Ovary (tissue), 9 donors: Measurements from ENCODE around the gene ABCE1. TPM values are rescaled to one million over a fixed set of nuclear protein-coding genes. Genes with fewer than 3 reads are reported as not detected.

ENCODE experiments used
- DNase-seq, 5 donors: peaks; one replicate each; pipeline ENCODE4 v3.0.0-alpha.2; 2019 to 2020
- H3K27ac ChIP-seq, 2 donors: fragments of 200-600 bp; one replicate each; pipeline versions ENCODE4 v1.5.1 to v1.8.0; 2019 to 2022
- H3K27me3 ChIP-seq: fragments of 200-600 bp; one replicate; pipeline ENCODE4 v1.8.0; 2022
- H3K36me3 ChIP-seq: fragments of 200-600 bp; sonication (generic); one replicate; pipeline ENCODE4 v1.5.1; 2019
- H3K4me1 ChIP-seq: one replicate; pipeline ENCODE4 v1.8.1; 2013; ENCODE audit warnings: mild to moderate bottlenecking, moderate library complexity; ENCODE audit not compliant: insufficient read depth
- H3K4me3 ChIP-seq: fragments of 200-600 bp; sonication (generic); one replicate; pipeline ENCODE4 v1.5.1; 2017
- H3K9me3 ChIP-seq, 2 donors: fragments of 200-600 bp in 1 of 2; sonication (generic) in 1 of 2; one replicate each; pipeline versions ENCODE4 v1.5.1 to v1.8.1; 2013 to 2019; ENCODE audit warnings: mild to moderate bottlenecking in 1 of 2, moderate library complexity in 1 of 2
- EP300 ChIP-seq: sonication (generic); formaldehyde crosslinking; IDR thresholded peaks from one replicate; pipeline ENCODE4 v1.6.1; 2017; ENCODE audit warnings: antibody characterized with exemption
- POLR2A ChIP-seq: fragments of 450-650 bp; IDR thresholded peaks from one replicate; pipeline ENCODE4 v1.6.1; 2017; ENCODE audit warnings: antibody characterized with exemption, mild to moderate bottlenecking, moderate library complexity
- WGBS, 3 donors: extraction: QIAGEN DNeasy Blood & Tissue Kit in 1 of 3; methylation state at CpG; one replicate each; pipeline versions ENCODE4 v1.1.5 to v1.1.7; 2013 to 2017; 5-methylcytosine and 5-hydroxymethylcytosine counted together
- intact Hi-C, 4 donors: fragments of 100-400 bp; cut with DNase I; formaldehyde crosslinking; loops; one replicate each; pipeline versions ENCODE4 v1.11.0 to v1.15.1; 2022 to 2023
- polyA plus RNA-seq, 2 donors: library from polyadenylated mRNA; stranded (reverse); fragments of 200-250 nt in 1 of 2; fragments of 350-450 nt in 1 of 2; fragmentation: Illumina TruSeq in 1 of 2; extraction: RNeasy Lipid Tissue Mini Kit (QIAGEN cat#74804) in 1 of 2; gene quantifications; one replicate each; pipeline ENCODE4 v1.2.3, GENCODE V29; 2013 to 2014
- small RNA-seq: library from RNA; depleted of rRNA; stranded (forward); fragments of <200 nt; gene quantifications from one replicate; pipeline ENCODE3, GENCODE V24; 2016
- total RNA-seq, 7 donors: library from RNA; depleted of rRNA in 2 of 7; stranded (reverse); fragments of >200 nt in 2 of 7; fragmentation: NEBNext Ultra II Directional in 3 of 7; extraction: Animal tissue kit (Norgen Biotek cat#: 25700) in 3 of 7; gene quantifications; one replicate each; pipeline versions ENCODE4 v1.1.0 to v1.2.4, GENCODE V29; 2016 to 2023
- TF ChIP-seq, protein P1 (sequence below), 3 donors: fragments of 450-650 bp in 2 of 3; fragments of 200-600 bp in 1 of 3; IDR thresholded peaks; one replicate each; pipeline versions ENCODE4 v1.5.1 to v1.8.0; 2016 to 2022; ENCODE audit warnings: antibody characterized with exemption in 3 of 3, mild to moderate bottlenecking in 1 of 3
- donor health status: DM: no; HTN: no; CAD: no; lungs with moderate emphysema.
- donor health status: DM: no; HTN: no; CAD: no.
- donor health status: Bipolar disorder and iron deficiency.
- donor health status: DM: yes; HTN: yes; CAD: no.
- donor health status: DM: no; HTN: no; CAD: no.
- donor health status: DM: yes; HTN: yes; CAD: no.

Gene ABCE1
- total and polyA plus RNA-seq, 9 donors = 20.4 to 70.1 (median 50.2) TPM

DNA sequence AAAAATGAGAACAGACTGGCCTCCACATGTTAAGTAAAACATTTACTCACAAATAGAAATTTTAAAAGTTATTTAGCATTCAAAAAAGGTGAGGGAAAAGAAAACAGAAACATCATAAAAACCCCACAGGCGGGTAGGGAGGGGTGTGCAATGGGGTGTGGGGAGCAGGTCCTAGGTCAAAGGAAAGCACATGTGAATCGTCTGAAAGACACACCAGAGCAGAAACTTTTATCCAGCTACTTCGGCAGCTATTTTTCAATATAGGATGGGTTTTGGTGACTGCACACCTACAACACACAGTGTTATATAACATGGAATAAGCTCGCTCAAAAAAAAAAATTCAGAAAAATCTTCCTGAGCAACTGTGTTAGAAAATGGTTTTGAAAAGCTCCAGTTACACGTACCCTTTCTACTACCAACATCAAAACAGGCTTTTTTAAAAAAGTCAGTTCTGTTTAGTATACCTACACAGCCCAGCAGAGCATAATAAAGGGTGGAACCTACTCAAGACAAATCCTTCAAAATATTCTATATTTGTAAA, 80.7 kb downstream of the ABCE1 start:
- Histone ChIP-seq H3K27me3 (no peaks in the 10 kb centered on the region), H3K27ac (peak overlapping the region; percentile 36 to 97), H3K9me3 (no peaks in the 10 kb centered on the region), H3K4me3 (peak overlapping the region; percentile 68), H3K36me3 (no peaks in the 10 kb centered on the region), H3K4me1 (peaks cover 10% of the 10 kb centered on the region)
- intact Hi-C loops = no loop called here
- WGBS, 3 donors = 3 to 6% (median 6%) methylated on average over 5 of the region's 5 CpGs
- TF ChIP-seq EP300 (no peak), POLR2A (no peak)
- TF ChIP-seq, protein P1, sequence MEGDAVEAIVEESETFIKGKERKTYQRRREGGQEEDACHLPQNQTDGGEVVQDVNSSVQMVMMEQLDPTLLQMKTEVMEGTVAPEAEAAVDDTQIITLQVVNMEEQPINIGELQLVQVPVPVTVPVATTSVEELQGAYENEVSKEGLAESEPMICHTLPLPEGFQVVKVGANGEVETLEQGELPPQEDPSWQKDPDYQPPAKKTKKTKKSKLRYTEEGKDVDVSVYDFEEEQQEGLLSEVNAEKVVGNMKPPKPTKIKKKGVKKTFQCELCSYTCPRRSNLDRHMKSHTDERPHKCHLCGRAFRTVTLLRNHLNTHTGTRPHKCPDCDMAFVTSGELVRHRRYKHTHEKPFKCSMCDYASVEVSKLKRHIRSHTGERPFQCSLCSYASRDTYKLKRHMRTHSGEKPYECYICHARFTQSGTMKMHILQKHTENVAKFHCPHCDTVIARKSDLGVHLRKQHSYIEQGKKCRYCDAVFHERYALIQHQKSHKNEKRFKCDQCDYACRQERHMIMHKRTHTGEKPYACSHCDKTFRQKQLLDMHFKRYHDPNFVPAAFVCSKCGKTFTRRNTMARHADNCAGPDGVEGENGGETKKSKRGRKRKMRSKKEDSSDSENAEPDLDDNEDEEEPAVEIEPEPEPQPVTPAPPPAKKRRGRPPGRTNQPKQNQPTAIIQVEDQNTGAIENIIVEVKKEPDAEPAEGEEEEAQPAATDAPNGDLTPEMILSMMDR (IDR thresholded peaks at IDR 0.05) = no peak
- no peak for DNase-seq

Small RNA genes lying within 50 kb of the gene (small RNA-seq; reads per million reads assigned to genes)
- gene RF00019 = not detected

Other genes starting within 250 kb of the ABCE1 start
- 10 to 100 TPM; 13.3 to 27.8 (median 18.9) TPM for gene ANAPC10, start 115 bp upstream of the ABCE1 start, total RNA-seq
- gene ANAPC10, start 115 bp upstream of the ABCE1 start, polyA plus RNA-seq = 10 to 100 TPM; 18.3 to 20.2 TPM
- gene OTUD4, start 82.3 kb downstream of the ABCE1 start, total RNA-seq = 10 to 100 TPM; 23.5 to 37.1 (median 33.3) TPM
- 10 to 100 TPM; 10.8 to 19.9 TPM for gene OTUD4, start 82.3 kb downstream of the ABCE1 start, polyA plus RNA-seq